ENCODE measurements around the gene CDIP1. TPM values are rescaled to one million over a fixed set of nuclear protein-coding genes. Genes with fewer than 3 reads are reported as not detected.

The CDIP1 gene
- total RNA-seq, 2 donors from 2014 or later, result 41.8 to 64.4 TPM

- Histone ChIP-seq H3K27ac (ENCODE audit: low read depth, low read length) (no peak overlapping the region), H3K4me3 (ENCODE audit: low read length) (no peak overlapping the region), H3K36me3 (ENCODE audit: control insufficient read depth, insufficient read depth, low read length) (peaks cover 27% of the 10 kb centered on the region), H3K9ac (ENCODE audit: extremely low read depth, low read length, poor library complexity, severe bottlenecking) (no peak overlapping the region), H3K27me3 (ENCODE audit: control insufficient read depth, insufficient read depth, low read length, poor library complexity, severe bottlenecking) (no peaks in the 10 kb centered on the region), H3K4me1 (ENCODE audit: control insufficient read depth, insufficient read depth, low read length) (no peaks in the 10 kb centered on the region), H3K9me3 (ENCODE audit: control insufficient read depth, low read length) (no peaks in the 10 kb centered on the region)
- no peaks in the 10 kb centered on the region for H3K27me3 Mint-ChIP-seq (ENCODE audit: insufficient read depth)
- no peak for DNase-seq
- no peaks in the 10 kb centered on the region for H3K4me1 Mint-ChIP-seq
- H3K4me3 Mint-ChIP-seq, result no peak overlapping the region
- H3K27ac Mint-ChIP-seq, result no peak overlapping the region
- peaks cover 29% of the 10 kb centered on the region for H3K36me3 Mint-ChIP-seq (ENCODE audit: low read depth)
- H3K9me3 Mint-ChIP-seq, result no peaks in the 10 kb centered on the region
- no peak for TF ChIP-seq CTCF (conservative IDR thresholded peaks at IDR 0.05)
- 90 to 92% methylated on average over 4 to 5 of the region's 5 CpGs for WGBS, 2 experiments (ENCODE audit: insufficient coverage in 1 of 2, insufficient read length in 1 of 2)
These were observed 77.7 kb downstream of the CDIP1 start for GRCh38 chr16:4460936-4461249.

Other genes with a start within 250 kb of the CDIP1 start
- gene GLIS2, start 222.7 kb downstream of the CDIP1 start, total RNA-seq, result 10 to 100 TPM in 1 of 2 donors, 1 to 10 TPM in 1; 9.1 to 13.2 TPM
- gene PAM16, start 187.5 kb downstream of the CDIP1 start, total RNA-seq, result 10 to 100 TPM; 57.7 to 66.2 TPM
- 10 to 100 TPM; 10.4 to 12.1 TPM for gene VASN, start 166.9 kb downstream of the CDIP1 start, total RNA-seq
- gene CORO7, start 122.2 kb downstream of the CDIP1 start, total RNA-seq, result 10 to 100 TPM; 32.5 to 37.5 TPM
- 10 to 100 TPM; 37.4 to 38.5 TPM for gene DNAJA3, start 112.9 kb downstream of the CDIP1 start, total RNA-seq
- 10 to 100 TPM; 56.9 to 75.2 TPM for gene NMRAL1, start 64.1 kb downstream of the CDIP1 start, total RNA-seq
- 10 to 100 TPM; 26.3 to 27.7 TPM for gene HMOX2, start 62.4 kb downstream of the CDIP1 start, total RNA-seq
- gene C16orf96, start 17.6 kb upstream of the CDIP1 start, total RNA-seq, result 1 to 10 TPM; 1.5 to 1.6 TPM
- gene UBALD1, start 76.1 kb upstream of the CDIP1 start, total RNA-seq, result 10 to 100 TPM; 46.8 to 49.6 TPM
- gene MGRN1, start 86.1 kb upstream of the CDIP1 start, total RNA-seq, result 10 to 100 TPM; 66.9 to 71.4 TPM
- gene NUDT16L1, start 154.8 kb upstream of the CDIP1 start, total RNA-seq, result 10 to 100 TPM; 38.6 to 40.7 TPM
- gene ANKS3, start 195.5 kb upstream of the CDIP1 start, total RNA-seq, result 10 to 100 TPM; 32.4 to 41.0 TPM
- gene DNAAF8, start 195.8 kb upstream of the CDIP1 start, total RNA-seq, result under 1 TPM; 0.35 to 0.64 TPM
- 10 to 100 TPM; 17.2 to 21.6 TPM for gene ZNF500, start 228.4 kb upstream of the CDIP1 start, total RNA-seq
- gene SEPTIN12, start 249.6 kb upstream of the CDIP1 start, total RNA-seq, result under 1 TPM; 0.40 to 0.73 TPM